ENCODE data around the gene TNPO3.

Gene TNPO3

GRCh38 chr7:129083525-129083924, 28.6 kb upstream of the TNPO3 start:
- Histone ChIP-seq H3K9me2 (replicated peaks; ENCODE audit: insufficient read depth, low read length) (no peaks in the 10 kb centered on the region), H2AFZ (ENCODE audit: low read depth, low read length, severe bottlenecking) (no peak overlapping the region), H4K20me1 (ENCODE audit: low read depth, low read length) (no peaks in the 10 kb centered on the region), H3F3A (ENCODE audit: insufficient read depth) (no peaks in the 10 kb centered on the region), H3K4me3 (ENCODE audit: insufficient read depth, low read length, poor library complexity, severe bottlenecking) (no peak overlapping the region), H3K9ac (ENCODE audit: low read length) (no peak overlapping the region), H3K9me3 (ENCODE audit: insufficient read depth, low read length) (no peaks in the 10 kb centered on the region), H3K27ac (ENCODE audit: low read depth, low read length) (no peak overlapping the region), H3K4me2 (ENCODE audit: low read depth, low read length, poor library complexity, severe bottlenecking) (no peak overlapping the region), H3K27me3 (ENCODE audit: low read length) (no peaks in the 10 kb centered on the region), H3K79me2 (ENCODE audit: insufficient read depth, low read length) (no peaks in the 10 kb centered on the region), H3K36me3 (ENCODE audit: low read length) (no peaks in the 10 kb centered on the region)
- no peak for TF ChIP-seq EZH2phosphoT487 (conservative IDR thresholded peaks at IDR 0.05; ENCODE audit: low read length)
- no peak for TF ChIP-seq CTCF (IDR thresholded peaks at IDR 0.05; ENCODE audit: insufficient read depth, low read length, poor library complexity, severe bottlenecking)

- Histone ChIP-seq H3K4me3 (ENCODE audit: insufficient read depth, low read length, poor library complexity, severe bottlenecking) (no peak overlapping the region), H2AFZ (ENCODE audit: low read depth, low read length, severe bottlenecking) (no peak overlapping the region), H3K79me2 (ENCODE audit: insufficient read depth, low read length) (no peaks in the 10 kb centered on the region), H3K9me3 (ENCODE audit: insufficient read depth, low read length) (no peaks in the 10 kb centered on the region), H3F3A (ENCODE audit: insufficient read depth) (no peaks in the 10 kb centered on the region), H3K4me2 (ENCODE audit: low read depth, low read length, poor library complexity, severe bottlenecking) (no peak overlapping the region), H3K36me3 (ENCODE audit: low read length) (no peaks in the 10 kb centered on the region), H3K9me2 (replicated peaks; ENCODE audit: insufficient read depth, low read length) (no peaks in the 10 kb centered on the region), H3K27me3 (ENCODE audit: low read length) (no peaks in the 10 kb centered on the region), H3K9ac (ENCODE audit: low read length) (no peak overlapping the region), H4K20me1 (ENCODE audit: low read depth, low read length) (no peaks in the 10 kb centered on the region), H3K27ac (ENCODE audit: low read depth, low read length) (no peak overlapping the region)
- TF ChIP-seq EZH2phosphoT487 (conservative IDR thresholded peaks at IDR 0.05; ENCODE audit: low read length) (no peak), CTCF (IDR thresholded peaks at IDR 0.05; ENCODE audit: insufficient read depth, low read length, poor library complexity, severe bottlenecking) (no peak)
These were observed 23.5 kb upstream of the TNPO3 start for GRCh38 chr7:129078455-129078854.

GRCh38 chr7:129076886-129077285, 22.0 kb upstream of the TNPO3 start:
- no peaks in the 10 kb centered on the region for H3K79me2 ChIP-seq (ENCODE audit: insufficient read depth, low read length)
- H3K4me3 ChIP-seq (ENCODE audit: insufficient read depth, low read length, poor library complexity, severe bottlenecking) = no peak overlapping the region
- H3F3A ChIP-seq (ENCODE audit: insufficient read depth) = no peaks in the 10 kb centered on the region

More at GRCh38 chr7:129076886-129077285, 22.0 kb upstream of the TNPO3 start:
- no peaks in the 10 kb centered on the region for H3K9me3 ChIP-seq (ENCODE audit: insufficient read depth, low read length)
- no peak overlapping the region for H3K4me2 ChIP-seq (ENCODE audit: low read depth, low read length, poor library complexity, severe bottlenecking)
- H4K20me1 ChIP-seq (ENCODE audit: low read depth, low read length) = no peaks in the 10 kb centered on the region
- no peaks in the 10 kb centered on the region for H3K27me3 ChIP-seq (ENCODE audit: low read length)
- H3K9ac ChIP-seq (ENCODE audit: low read length) = no peak overlapping the region
- no peaks in the 10 kb centered on the region for H3K36me3 ChIP-seq (ENCODE audit: low read length)
- H3K9me2 ChIP-seq (replicated peaks; ENCODE audit: insufficient read depth, low read length) = no peaks in the 10 kb centered on the region
- H2AFZ ChIP-seq (ENCODE audit: low read depth, low read length, severe bottlenecking) = no peak overlapping the region
- TF ChIP-seq CTCF (IDR thresholded peaks at IDR 0.05; ENCODE audit: insufficient read depth, low read length, poor library complexity, severe bottlenecking) = no peak
- TF ChIP-seq EZH2phosphoT487 (conservative IDR thresholded peaks at IDR 0.05; ENCODE audit: low read length) = no peak
- H3K27ac ChIP-seq (ENCODE audit: low read depth, low read length) = no peak overlapping the region
